ENCODE results near the gene CIITA.

CIITA gene

GRCh38 chr16:10896165-10896564, 19.2 kb downstream of the CIITA start:
- Histone ChIP-seq H3K79me1 (ENCODE audit: low read length) (no peaks in the 10 kb centered on the region), H3K4ac (ENCODE audit: low read depth, low read length) (no peak overlapping the region), H4K5ac (ENCODE audit: low read length) (no peak overlapping the region), H3K4me2 (ENCODE audit: low read length) (no peak overlapping the region), H3K79me2 (ENCODE audit: control insufficient read depth, insufficient read depth, low read length) (no peaks in the 10 kb centered on the region), H3K56ac (ENCODE audit: low read length) (no peak overlapping the region), H3K9ac (ENCODE audit: low read length) (no peak overlapping the region), H4K8ac (ENCODE audit: low read depth, low read length) (no peak overlapping the region), H2BK5ac (ENCODE audit: low read length) (no peak overlapping the region), H3K27ac (ENCODE audit: low read depth, low read length) (no peak overlapping the region), H3K36me3 (ENCODE audit: control insufficient read depth, insufficient read depth, low read length) (no peaks in the 10 kb centered on the region), H3K4me1 (ENCODE audit: control insufficient read depth, low read depth, low read length) (no peaks in the 10 kb centered on the region), H2AK5ac (ENCODE audit: low read length) (no peak overlapping the region), H3K23ac (ENCODE audit: low read length) (no peak overlapping the region), H3K4me3 (ENCODE audit: low read length) (no peak overlapping the region), H3K27me3 (ENCODE audit: insufficient read depth, low read length, poor library complexity) (no peaks in the 10 kb centered on the region), H2BK120ac (ENCODE audit: low read depth, low read length) (no peak overlapping the region), H3K18ac (ENCODE audit: low read length) (no peak overlapping the region), H2BK15ac (replicated peaks; ENCODE audit: low read depth) (no peak overlapping the region)
- no CpG with 5 or more reads among the region's 3 CpGs for WGBS (ENCODE audit: extremely low coverage, insufficient coverage, low lambda C conversion rate)
- DNase-seq: no peak

- no peak overlapping the region for H2BK15ac ChIP-seq (replicated peaks; ENCODE audit: low read depth)
- H3K27me3 ChIP-seq (ENCODE audit: insufficient read depth, low read length, poor library complexity): no peaks in the 10 kb centered on the region
- H3K79me1 ChIP-seq (ENCODE audit: low read length): no peaks in the 10 kb centered on the region
- H3K4me3 ChIP-seq (ENCODE audit: low read length): no peak overlapping the region
- H3K23ac ChIP-seq (ENCODE audit: low read length): no peak overlapping the region
- no peak overlapping the region for H3K56ac ChIP-seq (ENCODE audit: low read length)
- no peak overlapping the region for H2AK5ac ChIP-seq (ENCODE audit: low read length)
- no peak for DNase-seq
- H3K4me2 ChIP-seq (ENCODE audit: low read length): no peak overlapping the region
- no peaks in the 10 kb centered on the region for H3K4me1 ChIP-seq (ENCODE audit: control insufficient read depth, low read depth, low read length)
- no peak overlapping the region for H4K5ac ChIP-seq (ENCODE audit: low read length)
- H3K4ac ChIP-seq (ENCODE audit: low read depth, low read length): no peak overlapping the region
- H3K27ac ChIP-seq (ENCODE audit: low read depth, low read length): no peak overlapping the region
- H3K79me2 ChIP-seq (ENCODE audit: control insufficient read depth, insufficient read depth, low read length): no peaks in the 10 kb centered on the region
- H3K18ac ChIP-seq (ENCODE audit: low read length): no peak overlapping the region
- H4K8ac ChIP-seq (ENCODE audit: low read depth, low read length): no peak overlapping the region
- WGBS (ENCODE audit: extremely low coverage, insufficient coverage, low lambda C conversion rate): no CpG with 5 or more reads among the region's 2 CpGs
- H2BK120ac ChIP-seq (ENCODE audit: low read depth, low read length): no peak overlapping the region
- H2BK5ac ChIP-seq (ENCODE audit: low read length): no peak overlapping the region
- no peak overlapping the region for H3K9ac ChIP-seq (ENCODE audit: low read length)
- no peaks in the 10 kb centered on the region for H3K36me3 ChIP-seq (ENCODE audit: control insufficient read depth, insufficient read depth, low read length)
Measured at GRCh38 chr16:10896723-10897122, 19.7 kb downstream of the CIITA start.

DNA sequence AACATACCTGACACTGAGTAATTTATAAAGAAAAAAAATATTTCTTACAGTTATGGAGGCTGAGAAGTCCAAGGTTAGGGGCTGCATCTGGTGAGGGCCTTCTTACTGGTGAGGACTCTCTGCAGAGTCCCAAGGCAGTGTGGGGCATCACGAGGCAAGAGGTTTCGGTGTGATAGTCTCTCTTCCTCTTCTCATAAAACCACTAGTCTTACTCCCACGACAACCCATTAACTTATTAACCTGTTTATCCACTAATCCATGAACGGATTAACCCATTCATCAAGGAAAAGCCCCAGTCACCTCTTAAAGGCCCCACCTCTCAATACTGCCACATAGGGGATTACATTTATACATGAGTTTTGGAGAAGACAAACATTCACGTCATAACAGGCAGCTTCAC, 20.1 kb downstream of the CIITA start:
- Histone ChIP-seq H2BK15ac (replicated peaks; ENCODE audit: low read depth) (no peak overlapping the region), H3K18ac (ENCODE audit: low read length) (no peak overlapping the region), H3K79me1 (ENCODE audit: low read length) (no peaks in the 10 kb centered on the region), H2BK120ac (ENCODE audit: low read depth, low read length) (no peak overlapping the region), H4K5ac (ENCODE audit: low read length) (no peak overlapping the region), H3K27ac (ENCODE audit: low read depth, low read length) (no peak overlapping the region), H3K79me2 (ENCODE audit: control insufficient read depth, insufficient read depth, low read length) (no peaks in the 10 kb centered on the region), H3K9ac (ENCODE audit: low read length) (no peak overlapping the region), H2AK5ac (ENCODE audit: low read length) (no peak overlapping the region), H3K4me3 (ENCODE audit: low read length) (no peak overlapping the region), H3K56ac (ENCODE audit: low read length) (no peak overlapping the region), H3K4ac (ENCODE audit: low read depth, low read length) (no peak overlapping the region), H3K4me2 (ENCODE audit: low read length) (no peak overlapping the region), H3K23ac (ENCODE audit: low read length) (no peak overlapping the region), H2BK5ac (ENCODE audit: low read length) (no peak overlapping the region), H3K27me3 (ENCODE audit: insufficient read depth, low read length, poor library complexity) (no peaks in the 10 kb centered on the region), H3K36me3 (ENCODE audit: control insufficient read depth, insufficient read depth, low read length) (no peaks in the 10 kb centered on the region), H3K4me1 (ENCODE audit: control insufficient read depth, low read depth, low read length) (no peaks in the 10 kb centered on the region), H4K8ac (ENCODE audit: low read depth, low read length) (no peak overlapping the region)
- DNase-seq: no peak
- WGBS (ENCODE audit: extremely low coverage, insufficient coverage, low lambda C conversion rate): no CpG with 5 or more reads among the region's 5 CpGs

DNA sequence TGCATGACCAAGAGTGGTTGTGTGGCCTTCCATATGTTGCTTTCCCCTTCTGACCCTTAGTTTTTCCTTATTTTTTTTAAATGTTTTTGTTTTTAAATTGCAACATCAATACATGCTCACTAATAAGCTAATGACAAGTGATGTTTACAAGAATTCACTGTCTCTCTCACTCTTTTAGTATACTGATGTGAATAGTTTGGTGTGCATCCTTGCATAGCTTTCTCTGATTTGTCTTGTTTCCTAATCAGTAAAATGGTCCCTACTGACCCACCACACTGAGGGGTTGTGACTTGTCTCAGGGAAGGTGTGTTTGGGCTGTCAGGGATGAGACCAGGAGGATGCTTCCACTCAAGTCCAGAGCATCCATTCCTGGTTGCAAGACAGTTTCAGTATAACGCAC, 26.0 kb downstream of the CIITA start:
- no peak for DNase-seq
- Histone ChIP-seq H3K79me1 (ENCODE audit: low read length) (no peaks in the 10 kb centered on the region), H3K36me3 (ENCODE audit: control insufficient read depth, insufficient read depth, low read length) (no peaks in the 10 kb centered on the region), H3K27me3 (ENCODE audit: insufficient read depth, low read length, poor library complexity) (no peaks in the 10 kb centered on the region), H3K27ac (ENCODE audit: low read depth, low read length) (no peak overlapping the region), H3K79me2 (ENCODE audit: control insufficient read depth, insufficient read depth, low read length) (no peaks in the 10 kb centered on the region), H3K23ac (ENCODE audit: low read length) (no peak overlapping the region), H3K4me2 (ENCODE audit: low read length) (no peak overlapping the region), H3K9ac (ENCODE audit: low read length) (no peak overlapping the region), H4K8ac (ENCODE audit: low read depth, low read length) (no peak overlapping the region), H3K4me3 (ENCODE audit: low read length) (no peak overlapping the region), H3K4me1 (ENCODE audit: control insufficient read depth, low read depth, low read length) (no peaks in the 10 kb centered on the region), H2AK5ac (ENCODE audit: low read length) (no peak overlapping the region), H3K56ac (ENCODE audit: low read length) (no peak overlapping the region), H2BK15ac (replicated peaks; ENCODE audit: low read depth) (no peak overlapping the region), H2BK5ac (ENCODE audit: low read length) (no peak overlapping the region), H4K5ac (ENCODE audit: low read length) (no peak overlapping the region), H3K18ac (ENCODE audit: low read length) (no peak overlapping the region), H2BK120ac (ENCODE audit: low read depth, low read length) (no peak overlapping the region), H3K4ac (ENCODE audit: low read depth, low read length) (no peak overlapping the region)
- no CpG with 5 or more reads among the region's 1 CpG for WGBS (ENCODE audit: extremely low coverage, insufficient coverage, low lambda C conversion rate)

DNA sequence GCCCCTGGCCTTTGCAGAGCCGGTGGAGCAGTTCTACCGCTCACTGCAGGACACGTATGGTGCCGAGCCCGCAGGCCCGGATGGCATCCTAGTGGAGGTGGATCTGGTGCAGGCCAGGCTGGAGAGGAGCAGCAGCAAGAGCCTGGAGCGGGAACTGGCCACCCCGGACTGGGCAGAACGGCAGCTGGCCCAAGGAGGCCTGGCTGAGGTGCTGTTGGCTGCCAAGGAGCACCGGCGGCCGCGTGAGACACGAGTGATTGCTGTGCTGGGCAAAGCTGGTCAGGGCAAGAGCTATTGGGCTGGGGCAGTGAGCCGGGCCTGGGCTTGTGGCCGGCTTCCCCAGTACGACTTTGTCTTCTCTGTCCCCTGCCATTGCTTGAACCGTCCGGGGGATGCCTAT, 29.5 kb downstream of the CIITA start:
- Histone ChIP-seq H3K56ac (ENCODE audit: low read length) (no peak overlapping the region), H3K9ac (ENCODE audit: low read length) (no peak overlapping the region), H2BK15ac (replicated peaks; ENCODE audit: low read depth) (no peak overlapping the region), H4K5ac (ENCODE audit: low read length) (no peak overlapping the region), H3K4me1 (ENCODE audit: control insufficient read depth, low read depth, low read length) (no peaks in the 10 kb centered on the region), H3K4ac (ENCODE audit: low read depth, low read length) (no peak overlapping the region), H3K18ac (ENCODE audit: low read length) (no peak overlapping the region), H3K4me2 (ENCODE audit: low read length) (no peak overlapping the region), H3K79me2 (ENCODE audit: control insufficient read depth, insufficient read depth, low read length) (no peaks in the 10 kb centered on the region), H3K36me3 (ENCODE audit: control insufficient read depth, insufficient read depth, low read length) (no peaks in the 10 kb centered on the region), H3K27ac (ENCODE audit: low read depth, low read length) (no peak overlapping the region), H3K27me3 (ENCODE audit: insufficient read depth, low read length, poor library complexity) (no peaks in the 10 kb centered on the region), H3K23ac (ENCODE audit: low read length) (no peak overlapping the region), H2AK5ac (ENCODE audit: low read length) (no peak overlapping the region), H3K79me1 (ENCODE audit: low read length) (no peaks in the 10 kb centered on the region), H2BK120ac (ENCODE audit: low read depth, low read length) (no peak overlapping the region), H4K8ac (ENCODE audit: low read depth, low read length) (no peak overlapping the region), H2BK5ac (ENCODE audit: low read length) (no peak overlapping the region), H3K4me3 (ENCODE audit: low read length) (no peak overlapping the region)
- WGBS (ENCODE audit: extremely low coverage, insufficient coverage, low lambda C conversion rate): no CpG with 5 or more reads among the region's 19 CpGs
- DNase-seq: no peak

DNA sequence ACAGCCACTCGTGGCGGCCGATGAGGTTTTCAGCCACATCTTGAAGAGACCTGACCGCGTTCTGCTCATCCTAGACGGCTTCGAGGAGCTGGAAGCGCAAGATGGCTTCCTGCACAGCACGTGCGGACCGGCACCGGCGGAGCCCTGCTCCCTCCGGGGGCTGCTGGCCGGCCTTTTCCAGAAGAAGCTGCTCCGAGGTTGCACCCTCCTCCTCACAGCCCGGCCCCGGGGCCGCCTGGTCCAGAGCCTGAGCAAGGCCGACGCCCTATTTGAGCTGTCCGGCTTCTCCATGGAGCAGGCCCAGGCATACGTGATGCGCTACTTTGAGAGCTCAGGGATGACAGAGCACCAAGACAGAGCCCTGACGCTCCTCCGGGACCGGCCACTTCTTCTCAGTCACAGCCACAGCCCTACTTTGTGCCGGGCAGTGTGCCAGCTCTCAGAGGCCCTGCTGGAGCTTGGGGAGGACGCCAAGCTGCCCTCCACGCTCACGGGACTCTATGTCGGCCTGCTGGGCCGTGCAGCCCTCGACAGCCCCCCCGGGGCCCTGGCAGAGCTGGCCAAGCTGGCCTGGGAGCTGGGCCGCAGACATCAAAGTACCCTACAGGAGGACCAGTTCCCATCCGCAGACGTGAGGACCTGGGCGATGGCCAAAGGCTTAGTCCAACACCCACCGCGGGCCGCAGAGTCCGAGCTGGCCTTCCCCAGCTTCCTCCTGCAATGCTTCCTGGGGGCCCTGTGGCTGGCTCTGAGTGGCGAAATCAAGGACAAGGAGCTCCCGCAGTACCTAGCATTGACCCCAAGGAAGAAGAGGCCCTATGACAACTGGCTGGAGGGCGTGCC, 30.1 kb downstream of the CIITA start:
- H3K4ac ChIP-seq (ENCODE audit: low read depth, low read length): no peak overlapping the region
- H4K5ac ChIP-seq (ENCODE audit: low read length): no peak overlapping the region
- H4K8ac ChIP-seq (ENCODE audit: low read depth, low read length): no peak overlapping the region
- H3K23ac ChIP-seq (ENCODE audit: low read length): no peak overlapping the region
- H3K36me3 ChIP-seq (ENCODE audit: control insufficient read depth, insufficient read depth, low read length): no peaks in the 10 kb centered on the region
- H3K18ac ChIP-seq (ENCODE audit: low read length): no peak overlapping the region
- no peak overlapping the region for H3K9ac ChIP-seq (ENCODE audit: low read length)
- H2AK5ac ChIP-seq (ENCODE audit: low read length): no peak overlapping the region
- H2BK15ac ChIP-seq (replicated peaks; ENCODE audit: low read depth): no peak overlapping the region
- no peaks in the 10 kb centered on the region for H3K79me1 ChIP-seq (ENCODE audit: low read length)
- H2BK5ac ChIP-seq (ENCODE audit: low read length): no peak overlapping the region
- H2BK120ac ChIP-seq (ENCODE audit: low read depth, low read length): no peak overlapping the region
- H3K56ac ChIP-seq (ENCODE audit: low read length): no peak overlapping the region
- H3K79me2 ChIP-seq (ENCODE audit: control insufficient read depth, insufficient read depth, low read length): no peaks in the 10 kb centered on the region
- no peak overlapping the region for H3K4me3 ChIP-seq (ENCODE audit: low read length)
- no peak for DNase-seq
- H3K4me2 ChIP-seq (ENCODE audit: low read length): no peak overlapping the region
- no peaks in the 10 kb centered on the region for H3K27me3 ChIP-seq (ENCODE audit: insufficient read depth, low read length, poor library complexity)
- no peak overlapping the region for H3K27ac ChIP-seq (ENCODE audit: low read depth, low read length)
- WGBS (ENCODE audit: extremely low coverage, insufficient coverage, low lambda C conversion rate): no CpG with 5 or more reads among the region's 46 CpGs
- no peaks in the 10 kb centered on the region for H3K4me1 ChIP-seq (ENCODE audit: control insufficient read depth, low read depth, low read length)
